Calu3 (cell line): ENCODE data around the gene AIDA. TPM values are rescaled to one million over a fixed set of nuclear protein-coding genes. Genes with fewer than 3 reads are reported as not detected.

Source experiments
- BruUV-seq: library from RNA; stranded (reverse); fragments of 400-500 nt; replicated peaks from 2 replicates; lab custom pipeline; 2021; lab: Mats Ljungman, UMichigan
- CTCF ChIA-PET: fragments of 300-600 bp; sonication (Branson Sonifier 250); formaldehyde crosslinking; loops from one replicate; lab custom pipeline; 2022; ENCODE audit warnings: antibody characterized with exemption; lab: Charles Lee
- DNase-seq: peaks from one replicate; pipeline ENCODE4 v3.0.0; 2022
- H3K27ac Mint-ChIP-seq: one replicate; pipeline ENCODE4 v1.8.0; 2022; ENCODE audit warnings: mixed read lengths; ENCODE audit not compliant: unreplicated experiment
- H3K27me3 Mint-ChIP-seq: one replicate; pipeline ENCODE4 v1.8.0; 2022; ENCODE audit warnings: mixed read lengths; ENCODE audit not compliant: unreplicated experiment
- H3K36me3 Mint-ChIP-seq: one replicate; pipeline ENCODE4 v1.8.0; 2022; ENCODE audit warnings: mild to moderate bottlenecking, moderate library complexity, mixed read lengths; ENCODE audit not compliant: insufficient read depth, unreplicated experiment
- H3K4me1 Mint-ChIP-seq: one replicate; pipeline ENCODE4 v1.8.0; 2022; ENCODE audit warnings: mild to moderate bottlenecking, low read depth, mixed read lengths; ENCODE audit not compliant: unreplicated experiment
- H3K4me3 Mint-ChIP-seq: one replicate; pipeline ENCODE4 v1.8.0; 2022; ENCODE audit warnings: mild to moderate bottlenecking, low read depth, moderate library complexity, mixed read lengths; ENCODE audit not compliant: unreplicated experiment
- H3K9me3 Mint-ChIP-seq: one replicate; pipeline ENCODE4 v1.8.0; 2022; ENCODE audit warnings: low read depth, mixed read lengths; ENCODE audit not compliant: unreplicated experiment
- CTCF ChIP-seq: fragments of 200-600 bp; IDR thresholded peaks from one replicate; pipeline ENCODE4 v1.8.0; 2022; ENCODE audit warnings: antibody characterized with exemption; ENCODE audit not compliant: unreplicated experiment
- intact Hi-C: fragments of 100-400 bp; cut with micrococcal nuclease; formaldehyde crosslinking; loops from one replicate; pipeline ENCODE4 v1.10.0; 2022; ENCODE audit not compliant: unreplicated experiment
- total RNA-seq: library from RNA; stranded (reverse); gene quantifications from 2 replicates; pipeline ENCODE4 v1.2.3, GENCODE V29; 2022

Gene AIDA
- total RNA-seq, 1 experiment from 2014 or later, result 46.2 TPM

- H3K4me1 Mint-ChIP-seq, result no peaks in the 10 kb centered on the region
- no peak for TF ChIP-seq CTCF
- H3K27me3 Mint-ChIP-seq, result no peaks in the 10 kb centered on the region
- H3K9me3 Mint-ChIP-seq, result no peaks in the 10 kb centered on the region
- no peak within 1 kb of the TSS for H3K4me3 Mint-ChIP-seq
- no peak within 1 kb of the TSS for H3K27ac Mint-ChIP-seq
- no TSS peak for BruUV-seq
- CTCF ChIA-PET, result interaction anchor here (0.6 to 1.8 kb wide), 6 partner anchors 24 to 935 kb away, joined by 3 to 6 read pairs (median 3); no protein-coding TSS in a partner anchor
- DNase-seq, result peak; percentile 30
- intact Hi-C loops, result no loop called here
- no peaks in the 10 kb centered on the region for H3K36me3 Mint-ChIP-seq
These were observed 24.7 kb upstream of the AIDA start, which contains the start of gene FAM177B for GRCh38 chr1:222736972-222737371. TSS of gene FAM177B (plus strand) at chr1:222737202. CDS start at chr1:222746546, 9,344 bp downstream.

DNA sequence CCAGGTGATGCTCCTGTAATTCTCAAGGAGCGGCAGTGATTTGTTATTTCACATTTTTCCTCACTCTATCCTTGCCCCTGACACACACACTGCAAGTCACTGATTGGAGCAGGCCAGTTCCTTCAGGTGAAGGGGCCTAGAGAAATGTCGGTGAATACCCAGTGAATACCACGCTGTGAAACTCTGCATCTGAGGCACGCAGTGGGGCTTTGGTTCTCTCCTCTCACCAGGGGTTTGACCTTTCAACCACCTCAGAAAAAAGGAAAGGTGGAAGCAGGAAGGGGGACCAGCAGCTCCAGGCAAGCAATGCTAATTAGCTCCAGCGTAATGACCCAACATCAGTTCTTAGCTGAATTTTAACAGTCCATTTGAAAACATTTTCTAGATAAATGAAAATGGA is 24.2 kb upstream of the AIDA start:
- no peak for DNase-seq
- CTCF ChIA-PET, result interaction anchor here (0.6 to 1.8 kb wide), 6 partner anchors 23 to 936 kb away, joined by 3 to 6 read pairs (median 3); no protein-coding TSS in a partner anchor
- H3K4me3 Mint-ChIP-seq, result no peak overlapping the region
- H3K4me1 Mint-ChIP-seq, result no peaks in the 10 kb centered on the region
- no peaks in the 10 kb centered on the region for H3K9me3 Mint-ChIP-seq
- H3K36me3 Mint-ChIP-seq, result peaks cover 3% of the 10 kb centered on the region
- TF ChIP-seq CTCF, result no peak
- H3K27ac Mint-ChIP-seq, result no peak overlapping the region
- BruUV-seq, result no TSS peak
- H3K27me3 Mint-ChIP-seq, result no peaks in the 10 kb centered on the region
- intact Hi-C loops, result no loop called here

DNA sequence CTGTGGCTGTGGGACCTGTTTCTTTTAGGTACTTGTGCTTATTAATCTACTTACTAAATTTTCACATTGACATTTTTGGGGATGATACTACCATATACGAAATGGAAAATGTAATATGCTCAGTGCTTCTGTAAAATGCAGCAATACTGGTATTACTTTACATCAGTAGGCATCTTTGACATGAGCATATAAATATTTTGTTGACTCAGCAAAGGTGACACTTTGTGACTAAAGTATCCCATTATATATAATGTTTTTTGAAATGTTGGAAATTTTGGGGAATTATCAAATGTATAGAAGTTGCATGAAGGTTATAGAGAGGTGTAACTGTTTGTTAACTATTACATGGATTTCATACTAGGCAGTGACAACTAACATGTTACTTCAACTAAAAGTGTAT is 22.4 kb upstream of the AIDA start:
- CTCF ChIA-PET, result no interaction called here
- Mint-ChIP-seq H3K9me3 (no peaks in the 10 kb centered on the region), H3K4me1 (no peaks in the 10 kb centered on the region), H3K4me3 (no peak overlapping the region), H3K27me3 (no peaks in the 10 kb centered on the region), H3K36me3 (peaks cover 13% of the 10 kb centered on the region), H3K27ac (no peak overlapping the region)
- intact Hi-C loops, result loop anchor here (1.0 kb wide), 1 partner anchor 347 kb away; no protein-coding TSS in a partner anchor
- no peak for TF ChIP-seq CTCF
- no TSS peak for BruUV-seq
- no peak for DNase-seq

- H3K27me3 Mint-ChIP-seq, result no peaks in the 10 kb centered on the region
- no peaks in the 10 kb centered on the region for H3K4me1 Mint-ChIP-seq
- CTCF ChIA-PET, result interaction anchor here (0.6 kb wide), 2 partner anchors 128 to 169 kb away, joined by 3 to 11 read pairs; no protein-coding TSS in a partner anchor
- H3K36me3 Mint-ChIP-seq, result peaks cover 31% of the 10 kb centered on the region
- H3K27ac Mint-ChIP-seq, result no peak overlapping the region
- no peak for DNase-seq
- TF ChIP-seq CTCF, result no peak
- intact Hi-C loops, result no loop called here
- H3K9me3 Mint-ChIP-seq, result no peaks in the 10 kb centered on the region
- BruUV-seq, result no TSS peak
- no peak overlapping the region for H3K4me3 Mint-ChIP-seq
These were observed 20.2 kb upstream of the AIDA start for GRCh38 chr1:222732216-222733159.
